KG1 (cell line): ENCODE data around the gene PMEPA1.
A peak's percentile ranks its signal among the peaks of the same experiment; 100 is the strongest.

Experiments used
- DNase-seq: peaks from one replicate; lab custom pipeline; 2025; lab: John Stamatoyannopoulos, UW

The PMEPA1 gene

GRCh38 chr20:57622579-57623381, 87.0 kb downstream of the PMEPA1 start:
- peak; percentile 8 for DNase-seq

- DNase-seq = no peak
Observed at GRCh38 chr20:57622201-57622570, 87.6 kb downstream of the PMEPA1 start.

DNA sequence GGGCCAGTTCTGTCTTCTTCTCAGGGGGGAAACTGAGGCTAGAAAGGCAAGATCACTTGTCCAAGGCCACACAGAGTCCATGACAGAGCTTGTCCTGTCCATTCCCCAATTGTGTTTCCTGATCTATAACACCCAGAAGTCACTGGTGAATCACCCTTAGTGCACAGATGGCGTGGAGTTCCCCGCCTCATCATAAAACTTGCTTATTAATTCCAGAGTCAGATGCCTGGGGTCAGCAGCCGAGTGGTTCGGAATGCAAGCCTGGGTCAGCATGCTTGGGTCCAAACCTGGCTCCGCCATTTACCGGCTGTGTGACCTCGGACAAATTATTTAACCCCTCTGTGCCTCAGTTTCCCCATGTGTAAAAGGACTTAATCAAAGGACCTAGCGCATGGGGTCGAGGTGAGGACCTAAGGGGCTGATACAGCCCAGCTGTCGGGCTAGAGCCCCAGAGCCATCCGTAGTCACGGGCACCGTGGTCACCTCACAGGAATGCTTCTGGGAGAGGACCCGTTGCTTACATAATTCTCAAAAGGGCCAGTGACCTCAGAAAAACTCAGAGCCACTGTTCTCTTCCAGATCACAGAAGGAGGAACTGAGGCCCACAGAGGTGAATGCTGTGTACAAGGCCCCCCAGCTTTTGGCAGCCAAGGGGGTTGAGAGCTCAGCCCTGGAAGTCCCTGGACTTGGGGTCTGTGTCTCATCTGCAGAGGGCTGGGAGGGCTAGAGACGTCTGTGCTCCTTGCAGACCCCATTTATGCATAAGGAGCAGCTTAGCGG, 88.2 kb downstream of the PMEPA1 start:
- no peak for DNase-seq

DNA sequence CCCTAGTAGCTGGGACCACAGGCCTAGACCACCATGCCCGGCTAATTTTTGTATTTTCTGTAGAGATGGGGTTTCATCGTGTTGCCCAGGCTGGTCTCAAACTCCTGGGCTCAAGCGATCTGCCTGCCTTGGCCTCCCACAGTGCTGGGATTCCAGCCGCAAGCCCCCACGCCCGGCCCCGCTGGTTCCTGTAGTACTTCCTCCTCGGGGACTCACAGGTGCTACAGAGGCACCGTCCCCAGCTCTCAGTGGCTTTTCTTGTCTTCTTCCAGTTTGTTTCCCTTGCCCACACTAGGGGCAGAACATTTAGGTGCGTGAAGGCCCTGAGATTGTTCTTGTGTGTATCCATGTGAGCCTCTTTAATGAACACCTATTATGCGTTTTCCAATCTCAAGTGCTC, 88.8 kb downstream of the PMEPA1 start:
- no peak for DNase-seq

GRCh38 chr20:57620274-57620990, 89.4 kb downstream of the PMEPA1 start, which contains the start of gene ZBP1:
Gene ZBP1, minus strand, starts transcription at chr20:57620426. Its CDS starts 131 bp downstream, at chr20:57620295.
- DNase-seq = no peak

DNA sequence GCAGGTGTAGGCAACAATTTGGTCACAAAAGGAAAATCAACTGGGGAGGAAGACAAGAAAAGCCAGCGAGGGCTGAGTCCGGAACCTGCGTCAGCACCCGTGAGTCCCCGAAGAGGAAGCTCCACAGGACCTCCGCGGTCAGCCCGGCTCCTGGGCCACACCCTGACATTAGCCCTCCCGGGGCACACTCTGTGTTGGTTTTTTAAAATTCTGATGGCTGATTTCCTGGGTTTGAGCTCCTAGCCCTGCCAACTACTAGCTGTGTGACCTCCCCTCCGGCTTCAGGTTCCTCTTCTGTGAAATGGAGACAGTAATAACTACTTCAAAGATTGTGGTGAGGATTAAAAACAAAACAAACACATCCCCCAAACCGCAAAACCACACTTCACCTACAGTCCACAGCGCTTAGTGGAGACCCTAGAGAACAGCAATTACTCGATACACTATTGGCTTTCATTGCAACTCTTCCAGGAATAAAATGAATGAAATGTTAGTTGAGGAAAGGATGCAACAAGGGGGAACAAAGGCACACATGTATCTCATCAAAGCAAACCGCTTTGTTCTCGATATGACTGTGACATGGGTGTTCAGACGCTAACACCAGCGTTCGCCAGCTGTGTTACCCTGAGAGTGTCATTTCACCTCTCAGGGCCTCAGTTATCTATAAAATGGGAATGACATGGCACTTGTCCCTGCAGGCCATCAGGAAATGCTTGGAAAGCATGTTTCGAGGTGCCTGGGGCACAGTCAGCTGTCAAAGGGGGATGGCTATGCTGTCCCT, 90.6 kb downstream of the PMEPA1 start:
- DNase-seq = peak; percentile 85

DNA sequence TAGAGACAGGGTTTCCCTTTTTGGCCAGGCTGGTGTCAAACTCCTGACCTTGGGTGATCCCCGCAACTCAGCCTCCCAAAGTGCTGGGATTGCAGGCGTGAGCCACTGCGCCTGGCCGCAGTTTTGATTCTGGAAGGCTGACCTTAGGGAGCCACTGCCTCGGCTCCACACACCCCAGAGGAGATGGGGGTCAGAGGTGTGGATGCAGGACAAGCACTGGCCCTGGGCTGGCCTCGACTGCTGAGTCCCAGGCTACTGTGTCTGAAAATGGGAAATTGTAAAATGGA, 91.1 kb downstream of the PMEPA1 start:
- no peak for DNase-seq

DNA sequence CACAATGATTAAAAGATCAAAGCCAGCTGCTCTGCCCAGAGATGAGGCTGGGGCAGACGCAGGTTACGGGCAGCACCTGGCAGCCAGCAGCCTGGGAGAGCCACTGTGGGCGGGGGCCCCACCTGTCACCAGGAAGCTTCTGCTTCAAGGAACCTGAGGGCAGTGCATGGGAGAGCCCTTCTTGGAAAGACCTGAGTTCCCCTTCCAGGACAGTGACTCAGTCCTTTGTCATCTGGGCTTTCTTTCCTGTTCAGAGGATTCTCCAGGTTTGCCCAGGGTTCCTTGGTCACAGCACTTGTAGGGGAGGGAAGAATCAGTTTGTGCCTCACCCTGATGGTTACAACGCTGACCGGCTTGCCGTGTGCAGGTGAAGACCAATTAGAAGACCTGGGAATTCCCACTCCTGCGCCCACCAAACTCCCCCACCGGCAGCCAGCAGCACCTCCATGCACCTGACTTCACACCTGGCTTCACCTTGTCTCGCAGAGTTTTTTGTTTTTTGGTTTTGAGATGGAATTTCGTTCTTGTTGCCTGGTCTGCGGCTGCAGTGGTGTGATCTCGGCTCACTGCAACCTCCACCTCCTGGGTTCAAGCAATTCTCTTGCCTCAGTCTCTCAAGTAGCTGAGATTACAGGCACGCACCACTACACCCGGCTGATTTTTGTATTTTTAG, 91.6 kb downstream of the PMEPA1 start:
- DNase-seq = no peak

- DNase-seq = no peak
Observed at GRCh38 chr20:57617079-57617795, 92.6 kb downstream of the PMEPA1 start.

GRCh38 chr20:57616143-57616951, 93.5 kb downstream of the PMEPA1 start:
- DNase-seq = no peak

GRCh38 chr20:57615445-57615811, 94.4 kb downstream of the PMEPA1 start:
- no peak for DNase-seq

DNA sequence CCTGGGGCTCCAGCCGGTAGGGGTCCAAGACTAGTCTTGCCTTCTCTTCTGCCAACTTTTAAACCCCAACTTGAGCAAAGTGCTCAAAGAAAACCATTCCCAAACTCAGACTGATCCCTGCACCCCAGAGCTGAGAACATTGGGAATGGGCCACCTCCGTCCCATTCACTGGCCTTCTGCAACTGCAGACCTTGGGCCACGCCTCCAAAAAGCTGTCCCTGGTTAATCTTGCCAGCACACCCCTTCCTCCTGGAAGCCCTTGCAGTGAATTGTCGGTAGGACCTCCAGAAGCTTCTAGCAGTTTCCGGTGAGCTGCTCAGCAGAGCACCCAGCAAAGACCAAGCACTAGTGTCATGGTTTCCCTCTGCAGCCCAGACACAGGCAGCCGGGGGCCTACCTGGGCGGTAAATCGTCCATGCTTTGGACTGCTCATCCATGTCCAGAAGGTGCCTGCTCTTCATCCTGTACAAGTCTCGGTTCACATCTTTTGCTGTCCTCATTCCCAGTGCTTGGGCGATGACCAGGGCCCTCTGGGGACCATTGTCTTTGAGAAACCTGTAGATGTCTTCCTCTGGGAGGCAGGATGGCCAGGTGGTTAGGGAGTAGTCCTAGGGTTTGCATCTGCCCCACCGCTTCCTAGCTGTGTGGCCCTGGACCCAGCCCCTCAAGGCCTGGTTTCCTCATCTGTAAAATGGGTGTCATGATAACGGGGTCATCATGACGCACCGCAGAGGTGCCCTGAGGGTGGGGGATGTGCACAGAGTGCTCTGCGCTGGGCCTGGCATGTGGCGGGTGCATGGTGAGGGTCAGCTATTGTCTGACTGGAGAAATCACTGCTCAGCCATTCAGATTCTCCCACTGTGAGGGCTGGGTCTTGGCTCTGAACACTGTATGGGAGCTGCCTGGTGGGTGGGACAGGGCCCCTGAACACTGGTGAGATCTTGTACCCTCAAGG, 95.0 kb downstream of the PMEPA1 start:
- DNase-seq = no peak

DNA sequence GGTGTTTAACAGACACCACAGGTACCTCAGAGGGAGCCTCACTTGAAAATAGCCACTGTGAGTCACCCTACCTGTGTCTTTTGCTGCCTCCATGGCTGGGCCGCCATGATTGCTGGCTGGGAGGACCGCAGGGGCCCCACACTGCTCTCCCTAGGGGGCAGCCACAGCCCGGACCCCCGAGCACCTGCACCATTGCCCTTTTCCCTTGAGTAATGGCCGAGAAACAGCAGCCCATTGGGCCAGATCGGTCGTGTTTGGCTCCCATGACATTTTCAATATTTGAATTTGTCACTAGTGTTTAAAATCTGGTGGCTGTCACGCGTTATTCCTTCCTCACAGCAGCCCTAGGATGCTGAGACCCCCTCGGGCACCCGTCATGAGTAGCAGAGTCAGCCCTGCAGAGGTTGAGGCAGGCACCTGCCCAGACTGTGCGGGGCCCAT, 96.3 kb downstream of the PMEPA1 start:
- no peak for DNase-seq

DNA sequence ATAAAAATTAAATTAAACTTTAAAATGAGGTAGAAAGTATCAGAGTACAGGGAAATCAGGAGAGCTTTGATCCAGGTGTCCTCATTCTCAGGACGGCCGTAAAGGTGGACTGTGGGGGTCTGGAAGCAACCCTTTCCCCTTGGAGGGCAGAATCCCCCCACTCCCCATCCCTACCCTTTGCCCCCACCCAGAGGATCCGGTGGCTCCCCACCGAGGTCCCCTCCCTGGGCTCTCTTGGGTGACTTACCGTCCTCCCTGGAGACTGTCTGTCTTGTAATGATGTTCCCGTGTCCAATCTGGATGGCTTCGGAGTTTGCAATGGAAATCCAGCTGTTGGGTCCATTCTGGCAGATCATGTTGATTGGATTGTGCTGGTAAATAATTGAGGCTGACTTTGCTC, 96.9 kb downstream of the PMEPA1 start:
- no peak for DNase-seq

DNA sequence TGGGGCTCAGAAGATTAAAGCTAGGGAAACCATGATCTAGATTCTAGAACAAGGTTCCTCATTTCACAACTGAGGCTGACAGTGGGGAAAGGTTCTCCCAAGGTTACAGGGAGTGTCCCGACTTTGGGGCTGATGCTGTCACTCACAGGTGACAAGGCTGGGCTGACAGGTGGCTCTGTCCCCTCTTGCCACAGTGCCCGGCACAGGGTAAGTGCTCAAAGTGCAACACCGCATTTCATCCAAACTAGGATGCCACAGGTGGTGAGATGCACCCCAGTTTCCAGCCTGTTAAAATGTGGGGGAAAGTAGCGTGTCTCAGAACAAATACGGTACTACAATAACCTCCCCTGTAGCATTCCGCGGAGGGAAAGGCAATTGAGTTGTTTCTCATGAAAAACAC, 97.4 kb downstream of the PMEPA1 start:
- DNase-seq = no peak

DNA sequence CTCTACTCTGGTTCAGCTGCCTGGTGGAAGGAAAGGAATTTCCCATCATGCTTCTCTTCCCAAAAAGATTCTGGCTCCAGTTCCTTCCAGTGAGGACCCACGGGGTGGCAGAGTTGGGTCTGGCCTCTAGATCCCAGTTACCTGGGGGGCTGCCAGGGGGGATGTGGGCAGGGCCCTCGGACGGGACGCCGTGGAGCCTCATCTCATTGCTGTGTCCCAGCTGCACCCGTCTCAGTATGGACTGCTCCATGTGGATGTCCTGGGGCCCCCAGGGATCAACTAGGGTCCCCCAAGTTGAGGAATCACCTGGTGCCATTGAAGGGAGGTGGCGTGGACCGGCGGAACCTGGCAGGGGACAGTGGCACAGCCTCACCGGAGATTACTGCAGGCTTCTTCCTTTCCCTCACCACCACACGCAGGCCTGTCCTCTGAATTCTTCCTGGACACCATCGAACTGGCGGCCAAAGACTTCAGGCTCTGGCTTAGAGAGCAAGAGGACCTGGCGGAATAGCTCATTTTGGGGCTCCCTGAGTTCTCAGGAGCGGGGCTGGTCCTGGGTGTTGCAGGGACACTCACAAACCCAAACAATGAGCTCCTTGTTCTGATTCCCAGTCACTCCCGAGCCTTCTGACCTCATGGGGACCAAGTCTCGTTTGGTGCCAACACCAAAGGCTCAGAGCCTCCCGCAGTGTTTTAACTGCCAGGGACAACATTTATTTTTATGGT, 98.1 kb downstream of the PMEPA1 start:
- DNase-seq = no peak

- DNase-seq = no peak
Observed at GRCh38 chr20:57610261-57610952, 99.4 kb downstream of the PMEPA1 start.

DNA sequence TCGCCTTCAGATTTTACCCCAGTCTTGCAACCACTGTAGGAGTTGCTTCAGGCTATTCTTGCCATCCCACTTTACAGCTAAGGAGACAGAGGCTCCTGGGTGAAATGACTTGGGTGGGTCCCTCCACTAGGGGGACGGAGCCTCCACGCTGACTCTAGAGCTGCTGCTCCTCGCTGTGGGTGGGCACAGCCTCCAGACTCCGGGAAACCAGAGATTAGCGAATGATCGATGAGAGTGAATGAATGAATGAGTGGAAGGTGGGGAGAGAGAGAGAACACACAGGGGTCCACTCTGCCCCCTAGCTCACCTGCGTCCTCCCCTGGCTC, 100.0 kb downstream of the PMEPA1 start:
- no peak for DNase-seq
